H9 (cell line): ENCODE results near the gene TMTC1. TPM values are rescaled to one million over a fixed set of nuclear protein-coding genes. Genes with fewer than 3 reads are reported as not detected.

Experiments used
- DNase-seq: peaks from one replicate; pipeline ENCODE4 v3.0.0-alpha.2; 2017
- H2AFZ ChIP-seq: one replicate; pipeline ENCODE4 v1.6.1; 2013; ENCODE audit warnings: mild to moderate bottlenecking, low read length, control low read depth, moderate library complexity
- H2AK5ac ChIP-seq: 2 replicates; pipeline ENCODE4 v1.6.1; 2013; ENCODE audit warnings: low read length, control low read depth, mixed read lengths; ENCODE audit not compliant: insufficient read length
- H2BK120ac ChIP-seq: one replicate; pipeline ENCODE4 v1.6.1; 2013; ENCODE audit warnings: low read depth, mild to moderate bottlenecking, low read length, control low read depth, inconsistent platforms; ENCODE audit not compliant: poor library complexity, severe bottlenecking
- H2BK12ac ChIP-seq: 2 replicates; pipeline ENCODE4 v1.6.1; 2013; ENCODE audit warnings: low read length, control low read depth, mixed read lengths, low read depth; ENCODE audit not compliant: insufficient read length
- H2BK15ac ChIP-seq: 2 replicates; pipeline ENCODE4 v1.6.1; 2013; ENCODE audit warnings: low read depth, low read length, control low read depth
- H2BK20ac ChIP-seq: one replicate; pipeline ENCODE4 v1.6.1; 2013; ENCODE audit warnings: low read depth, mild to moderate bottlenecking, low read length, control low read depth, inconsistent platforms; ENCODE audit not compliant: poor library complexity, severe bottlenecking
- H2BK5ac ChIP-seq: 2 replicates; pipeline ENCODE4 v1.6.1; 2013; ENCODE audit warnings: low read length, control low read depth, mixed read lengths; ENCODE audit not compliant: insufficient read length
- H3K14ac ChIP-seq: 2 replicates; pipeline ENCODE4 v1.6.1; 2013; ENCODE audit warnings: low read length, control low read depth; ENCODE audit not compliant: insufficient read depth
- H3K18ac ChIP-seq: 2 replicates; pipeline ENCODE4 v1.6.1; 2013; ENCODE audit warnings: low read depth, mild to moderate bottlenecking, mixed read lengths, low read length, control low read depth; ENCODE audit not compliant: insufficient read length
- H3K23ac ChIP-seq: 2 replicates; pipeline ENCODE4 v1.6.1; 2013; ENCODE audit warnings: low read length, control low read depth, mixed read lengths, low read depth; ENCODE audit not compliant: insufficient read length
- H3K23me2 ChIP-seq: 2 replicates; pipeline ENCODE4 v1.6.1; 2013; ENCODE audit warnings: low read depth, mild to moderate bottlenecking, mixed read lengths, low read length, control low read depth; ENCODE audit not compliant: insufficient read length, poor library complexity, severe bottlenecking
- H3K27ac ChIP-seq: 2 replicates; pipeline ENCODE4 v1.5.1; 2013; ENCODE audit warnings: low read length, control low read depth, mixed read lengths, low read depth; ENCODE audit not compliant: insufficient read length
- H3K27me3 ChIP-seq: 2 replicates; pipeline ENCODE4 v1.6.1; 2013; ENCODE audit warnings: low read length, control low read depth, inconsistent platforms; ENCODE audit not compliant: insufficient read depth
- H3K4ac ChIP-seq: 2 replicates; pipeline ENCODE4 v1.6.1; 2013; ENCODE audit warnings: low read depth, mild to moderate bottlenecking, control low read depth, inconsistent platforms, low read length, moderate library complexity
- H3K4me1 ChIP-seq: 2 replicates; pipeline ENCODE4 v1.6.1; 2013; ENCODE audit warnings: low read length, control low read depth, inconsistent platforms; ENCODE audit not compliant: insufficient read depth
- H3K4me2 ChIP-seq: 2 replicates; pipeline ENCODE4 v1.6.1; 2013; ENCODE audit warnings: low read length, control low read depth, mixed read lengths; ENCODE audit not compliant: insufficient read length, insufficient read depth
- H3K56ac ChIP-seq: 2 replicates; pipeline ENCODE4 v1.6.1; 2013; ENCODE audit warnings: low read depth, mild to moderate bottlenecking, mixed read lengths, low read length, control low read depth; ENCODE audit not compliant: insufficient read length
- H3K79me1 ChIP-seq: 2 replicates; pipeline ENCODE4 v1.6.1; 2013; ENCODE audit warnings: low read depth, mild to moderate bottlenecking, moderate library complexity, low read length, control low read depth, inconsistent platforms; ENCODE audit not compliant: insufficient read depth, poor library complexity, severe bottlenecking
- H3K79me2 ChIP-seq: 2 replicates; pipeline ENCODE4 v1.6.1; 2013; ENCODE audit warnings: low read length, control low read depth, inconsistent platforms; ENCODE audit not compliant: insufficient read depth
- H3K9ac ChIP-seq: 2 replicates; pipeline ENCODE4 v1.6.1; 2013; ENCODE audit warnings: low read length, control low read depth, mixed read lengths; ENCODE audit not compliant: insufficient read length; ENCODE audit errors: extremely low read depth
- H3K9me3 ChIP-seq: one replicate; pipeline ENCODE4 v1.6.1; 2013; ENCODE audit warnings: low read depth, low read length, inconsistent platforms; ENCODE audit not compliant: control insufficient read depth
- H3T11ph ChIP-seq: one replicate; pipeline ENCODE4 v1.6.1; 2013; ENCODE audit warnings: mild to moderate bottlenecking, low read length, control low read depth, inconsistent platforms
- H4K20me1 ChIP-seq: one replicate; pipeline ENCODE4 v1.6.1; 2013; ENCODE audit not compliant: control insufficient read depth, insufficient read length, insufficient read depth
- H4K5ac ChIP-seq: 2 replicates; pipeline ENCODE4 v1.6.1; 2013; ENCODE audit warnings: low read depth, mild to moderate bottlenecking, mixed read lengths, low read length, control low read depth; ENCODE audit not compliant: insufficient read length
- H4K8ac ChIP-seq: replicated peaks from 2 replicates; pipeline ENCODE4 v1.6.1; 2013; ENCODE audit warnings: low read length, control low read depth, mixed read lengths, low read depth; ENCODE audit not compliant: insufficient read length
- H4K91ac ChIP-seq: 2 replicates; pipeline ENCODE4 v1.6.1; 2013; ENCODE audit warnings: low read depth, mild to moderate bottlenecking, moderate library complexity, mixed read lengths, low read length, control low read depth; ENCODE audit not compliant: insufficient read length
- H3K27ac Mint-ChIP-seq, 3 experiments: 2 replicates in 2 of 3; 3 replicates in 1 of 3; pipeline ENCODE4 v1.8.0; 2020 to 2021; ENCODE audit warnings: mixed read lengths in 3 of 3, mild to moderate bottlenecking in 1 of 3, moderate library complexity in 1 of 3
- H3K27me3 Mint-ChIP-seq: 2 replicates; pipeline ENCODE4 v1.8.0; 2021; ENCODE audit warnings: low read depth, mild to moderate bottlenecking, moderate library complexity, mixed read lengths
- H3K36me3 Mint-ChIP-seq, 3 experiments: 2 replicates in 2 of 3; 3 replicates in 1 of 3; pipeline ENCODE4 v1.8.0; 2020 to 2021; ENCODE audit warnings: low read depth in 3 of 3, mixed read lengths in 3 of 3; ENCODE audit not compliant: insufficient read depth in 1 of 3
- H3K4me1 Mint-ChIP-seq, 2 experiments: 2 replicates each; pipeline ENCODE4 v1.8.0; 2020; ENCODE audit warnings: mixed read lengths in 2 of 2
- H3K4me3 Mint-ChIP-seq, 2 experiments: 2 replicates in 1 of 2; 3 replicates in 1 of 2; pipeline ENCODE4 v1.8.0; 2020 to 2021; ENCODE audit warnings: mild to moderate bottlenecking in 2 of 2, mixed read lengths in 2 of 2, moderate library complexity in 1 of 2
- H3K9me3 Mint-ChIP-seq, 2 experiments: 2 replicates in 1 of 2; 3 replicates in 1 of 2; pipeline ENCODE4 v1.8.0; 2020; ENCODE audit warnings: mild to moderate bottlenecking in 2 of 2, mixed read lengths in 2 of 2, moderate library complexity in 1 of 2
- WGBS: extraction: QIAGEN DNeasy Blood & Tissue Kit; methylation state at CpG from one replicate; pipeline ENCODE4 v1.1.7; 2013; ENCODE audit warnings: missing lambda C conversion rate, low lambda C conversion rate, mixed read lengths; ENCODE audit not compliant: insufficient read length; ENCODE audit errors: extremely low coverage; 5-methylcytosine and 5-hydroxymethylcytosine counted together
- total RNA-seq: library from RNA; stranded (reverse); gene quantifications from 2 replicates; pipeline ENCODE4 v1.2.1, GENCODE V29; 2021
- TF ChIP-seq, protein P1 (sequence below): fragments of 200-600 bp; sonication (generic); conservative IDR thresholded peaks from 3 replicates; pipeline ENCODE4 v1.8.0; 2021; ENCODE audit warnings: antibody characterized with exemption, mild to moderate bottlenecking

Gene TMTC1
- total RNA-seq, 1 experiment from 2014 or later: 16.1 TPM

DNA sequence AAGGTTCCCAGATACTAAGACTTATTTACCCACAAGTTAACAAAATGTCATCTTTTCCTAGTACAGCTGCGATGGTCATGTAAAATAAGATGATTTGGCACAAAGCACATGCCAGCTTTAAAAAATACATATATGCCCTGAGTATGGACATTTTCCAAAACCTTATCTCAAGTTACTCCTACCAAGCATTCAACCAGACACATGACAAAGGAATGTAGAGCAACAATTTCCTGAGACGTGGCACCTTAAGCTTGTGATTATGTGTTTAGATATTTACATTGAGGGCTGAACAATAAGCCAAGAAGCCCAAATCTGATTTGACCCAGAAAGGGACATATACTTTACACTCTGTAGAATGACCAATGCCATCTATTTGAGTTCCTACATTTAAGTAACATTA lies 261.8 kb downstream of the TMTC1 start:
- H3K4me3 Mint-ChIP-seq: no peak overlapping the region
- Histone ChIP-seq H3K14ac (no peak overlapping the region), H2BK5ac (no peak overlapping the region), H3K56ac (no peak overlapping the region), H3T11ph (no peak overlapping the region), H3K23ac (no peak overlapping the region), H4K5ac (no peak overlapping the region), H2BK20ac (no peak overlapping the region), H3K27ac (no peak overlapping the region), H3K9ac (no peak overlapping the region), H3K4me2 (no peak overlapping the region), H2AK5ac (no peak overlapping the region), H3K27me3 (no peaks in the 10 kb centered on the region), H3K9me3 (no peaks in the 10 kb centered on the region), H2BK15ac (no peak overlapping the region), H3K79me2 (no peaks in the 10 kb centered on the region), H3K4me1 (no peaks in the 10 kb centered on the region), H3K79me1 (no peaks in the 10 kb centered on the region), H4K91ac (no peak overlapping the region), H3K23me2 (no peaks in the 10 kb centered on the region), H4K8ac (no peak overlapping the region), H3K18ac (no peak overlapping the region), H4K20me1 (no peaks in the 10 kb centered on the region), H3K4ac (no peak overlapping the region), H2AFZ (no peak overlapping the region), H2BK120ac (no peak overlapping the region), H2BK12ac (no peak overlapping the region)
- H3K27ac Mint-ChIP-seq: no peak overlapping the region
- no peak for DNase-seq
- WGBS: no CpG with 5 or more reads among the region's 2 CpGs
- no peaks in the 10 kb centered on the region for H3K36me3 Mint-ChIP-seq
- H3K4me1 Mint-ChIP-seq: no peaks in the 10 kb centered on the region
- no peaks in the 10 kb centered on the region for H3K27me3 Mint-ChIP-seq
- TF ChIP-seq, protein P1, sequence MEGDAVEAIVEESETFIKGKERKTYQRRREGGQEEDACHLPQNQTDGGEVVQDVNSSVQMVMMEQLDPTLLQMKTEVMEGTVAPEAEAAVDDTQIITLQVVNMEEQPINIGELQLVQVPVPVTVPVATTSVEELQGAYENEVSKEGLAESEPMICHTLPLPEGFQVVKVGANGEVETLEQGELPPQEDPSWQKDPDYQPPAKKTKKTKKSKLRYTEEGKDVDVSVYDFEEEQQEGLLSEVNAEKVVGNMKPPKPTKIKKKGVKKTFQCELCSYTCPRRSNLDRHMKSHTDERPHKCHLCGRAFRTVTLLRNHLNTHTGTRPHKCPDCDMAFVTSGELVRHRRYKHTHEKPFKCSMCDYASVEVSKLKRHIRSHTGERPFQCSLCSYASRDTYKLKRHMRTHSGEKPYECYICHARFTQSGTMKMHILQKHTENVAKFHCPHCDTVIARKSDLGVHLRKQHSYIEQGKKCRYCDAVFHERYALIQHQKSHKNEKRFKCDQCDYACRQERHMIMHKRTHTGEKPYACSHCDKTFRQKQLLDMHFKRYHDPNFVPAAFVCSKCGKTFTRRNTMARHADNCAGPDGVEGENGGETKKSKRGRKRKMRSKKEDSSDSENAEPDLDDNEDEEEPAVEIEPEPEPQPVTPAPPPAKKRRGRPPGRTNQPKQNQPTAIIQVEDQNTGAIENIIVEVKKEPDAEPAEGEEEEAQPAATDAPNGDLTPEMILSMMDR: no peak
- H3K9me3 Mint-ChIP-seq: no peaks in the 10 kb centered on the region
